GM18868 (cell line): ENCODE results near the gene ASRGL1.

Experiments
- ATAC-seq: cut with Tn5 transposase; IDR thresholded peaks from one replicate; pipeline ENCODE4 v1.9.1; 2021; ENCODE audit warnings: mild to moderate bottlenecking, moderate library complexity; ENCODE audit not compliant: unreplicated experiment

The ASRGL1 gene

DNA sequence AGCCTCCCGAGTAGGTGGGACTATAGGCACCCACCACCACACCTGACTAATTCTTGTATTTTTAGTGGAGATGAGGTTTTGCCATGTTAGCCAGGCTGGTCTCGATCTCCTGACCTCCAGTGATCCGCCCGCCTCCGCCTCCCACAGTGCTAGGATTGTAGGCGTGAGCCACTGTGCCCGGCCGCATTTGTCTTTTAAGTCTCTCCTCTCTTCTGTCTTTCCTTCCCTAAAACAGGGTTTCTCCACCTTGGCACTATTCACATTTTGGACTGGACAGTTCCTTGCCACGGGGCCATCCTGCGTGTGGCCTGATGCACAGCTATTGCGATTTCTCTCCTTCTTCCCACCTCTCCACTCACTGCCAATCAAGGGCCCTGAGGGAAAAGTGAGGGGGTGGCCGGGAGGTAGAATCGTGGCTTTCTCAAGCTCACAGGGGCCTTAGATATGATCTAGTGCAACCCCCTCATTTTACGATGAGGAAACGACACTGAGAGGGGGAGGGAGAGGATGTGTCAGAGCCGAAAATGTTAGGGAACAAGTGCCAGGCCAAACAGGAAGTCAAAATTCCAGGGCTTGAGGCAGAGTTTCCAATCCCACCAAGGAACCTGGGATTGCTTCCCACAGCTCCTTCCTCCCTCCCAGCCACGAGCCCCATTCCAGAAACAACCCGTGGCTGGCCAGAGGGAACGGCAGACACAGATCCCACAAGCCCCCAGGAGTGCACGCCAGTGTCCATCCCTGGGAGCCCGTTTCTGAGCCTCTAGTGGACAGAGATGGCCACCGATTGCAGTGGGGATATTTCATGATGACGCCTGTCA, 102.7 kb downstream of the ASRGL1 start:
- no peak for ATAC-seq
